22Rv1 (cell line): Measurements from ENCODE around the gene EVX1.

Experiments used
- ZFX ChIP-seq: fragments of 450-650 bp; IDR thresholded peaks from 2 replicates; pipeline ENCODE4 v1.6.1; 2017; ENCODE audit warnings: antibody characterized with exemption, borderline replicate concordance
- TF ChIP-seq, protein P1 (sequence below): fragments of 450-650 bp; IDR thresholded peaks from 2 replicates; pipeline ENCODE4 v1.5.1; 2017; ENCODE audit warnings: mild to moderate bottlenecking

DNA sequence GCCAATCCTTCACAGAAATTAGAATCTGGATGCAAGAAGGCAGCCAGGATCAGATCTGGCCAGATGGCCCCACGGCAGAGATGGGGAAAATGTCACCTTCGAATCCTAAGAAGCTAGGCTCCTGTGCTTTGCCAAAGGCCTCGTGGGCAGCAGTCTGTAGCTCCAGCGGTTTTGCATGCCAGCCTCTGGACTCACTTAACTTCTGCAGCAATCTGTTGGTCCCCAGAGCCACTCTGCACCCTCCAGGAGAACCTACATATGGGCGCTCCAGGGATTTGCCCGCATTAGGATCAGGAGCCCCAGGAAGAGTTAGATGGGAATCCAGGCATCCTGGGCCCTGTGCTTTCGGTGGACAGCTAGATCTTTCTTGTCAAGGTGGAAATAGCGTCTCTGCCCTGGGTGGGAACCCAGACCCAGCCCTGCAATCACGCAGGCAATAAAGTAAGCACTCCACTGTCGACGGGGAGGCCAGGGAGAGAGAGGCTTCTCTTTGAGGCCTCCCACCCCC lies 32.6 kb upstream of the EVX1 start:
- TF ChIP-seq, protein P1, sequence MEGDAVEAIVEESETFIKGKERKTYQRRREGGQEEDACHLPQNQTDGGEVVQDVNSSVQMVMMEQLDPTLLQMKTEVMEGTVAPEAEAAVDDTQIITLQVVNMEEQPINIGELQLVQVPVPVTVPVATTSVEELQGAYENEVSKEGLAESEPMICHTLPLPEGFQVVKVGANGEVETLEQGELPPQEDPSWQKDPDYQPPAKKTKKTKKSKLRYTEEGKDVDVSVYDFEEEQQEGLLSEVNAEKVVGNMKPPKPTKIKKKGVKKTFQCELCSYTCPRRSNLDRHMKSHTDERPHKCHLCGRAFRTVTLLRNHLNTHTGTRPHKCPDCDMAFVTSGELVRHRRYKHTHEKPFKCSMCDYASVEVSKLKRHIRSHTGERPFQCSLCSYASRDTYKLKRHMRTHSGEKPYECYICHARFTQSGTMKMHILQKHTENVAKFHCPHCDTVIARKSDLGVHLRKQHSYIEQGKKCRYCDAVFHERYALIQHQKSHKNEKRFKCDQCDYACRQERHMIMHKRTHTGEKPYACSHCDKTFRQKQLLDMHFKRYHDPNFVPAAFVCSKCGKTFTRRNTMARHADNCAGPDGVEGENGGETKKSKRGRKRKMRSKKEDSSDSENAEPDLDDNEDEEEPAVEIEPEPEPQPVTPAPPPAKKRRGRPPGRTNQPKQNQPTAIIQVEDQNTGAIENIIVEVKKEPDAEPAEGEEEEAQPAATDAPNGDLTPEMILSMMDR = no peak
- TF ChIP-seq ZFX = no peak
